Stimulated activated CD8-positive, alpha-beta memory T cell treated with anti-CD3 and anti-CD28 coated beads, Interleukin-12 subunit alpha, Interleukin-12 subunit beta, amount 100 ng/mL, for 24 hours (primary cell): ENCODE results near the gene APLP2.

Experiments
- DNase-seq: peaks from one replicate; pipeline ENCODE4 v3.0.0-alpha.2; 2020; ENCODE audit errors: extremely low read depth

The APLP2 gene

DNA sequence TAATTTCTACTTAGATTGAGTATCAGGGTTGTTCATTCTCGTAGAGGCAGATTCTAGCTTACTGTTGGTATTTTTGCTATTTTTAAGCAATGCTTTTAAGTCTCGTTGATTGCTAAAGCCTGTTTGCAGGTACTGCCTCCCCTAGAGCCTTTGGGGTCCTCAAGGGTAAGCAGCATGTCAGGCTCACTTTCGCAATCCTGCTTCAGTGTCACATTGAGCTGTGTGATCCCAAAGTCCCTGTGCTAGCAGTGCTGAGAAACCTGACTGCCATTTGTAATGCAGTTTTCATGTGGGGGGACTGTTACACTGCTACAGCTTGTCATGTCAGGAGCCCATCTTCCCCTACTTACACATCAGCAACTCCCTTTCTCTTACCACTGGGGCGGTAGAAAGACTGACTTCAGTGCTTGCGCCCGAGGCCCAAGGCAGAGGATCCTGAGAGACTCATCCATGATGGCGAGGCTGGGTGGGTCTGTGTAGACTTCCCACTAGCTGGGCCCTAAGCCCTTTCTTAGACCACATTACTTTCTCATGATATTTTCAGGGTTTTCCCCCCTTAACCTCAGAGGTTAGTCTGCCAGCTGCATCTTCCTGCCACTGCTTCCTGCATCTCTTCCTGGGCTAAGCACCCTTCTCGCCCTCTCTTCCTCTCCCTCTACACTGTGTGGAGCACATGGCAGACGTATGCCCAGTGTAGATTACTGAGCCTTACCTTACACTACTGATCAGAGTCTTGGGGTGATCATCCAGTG is 49.1 kb downstream of the APLP2 start:
- DNase-seq = no peak

DNA sequence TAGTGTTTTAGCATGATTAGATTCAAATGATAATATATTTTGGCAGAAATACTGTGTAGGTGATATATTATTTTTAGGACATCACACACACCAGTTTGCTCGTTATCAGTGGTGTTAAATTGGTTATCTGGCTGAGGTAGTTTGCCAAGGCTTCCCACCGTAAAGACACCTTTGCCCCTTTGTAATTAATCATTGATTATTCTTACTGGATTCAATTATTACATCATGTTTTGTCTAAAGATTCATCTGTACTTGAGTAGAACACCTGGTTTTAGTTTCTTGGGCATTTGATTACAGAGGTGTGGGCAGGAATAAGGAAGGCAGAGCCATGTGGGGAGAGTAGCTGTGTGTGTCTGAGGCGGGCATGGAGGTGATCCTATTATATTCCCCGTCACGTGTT is 50.4 kb downstream of the APLP2 start:
- DNase-seq = no peak

DNA sequence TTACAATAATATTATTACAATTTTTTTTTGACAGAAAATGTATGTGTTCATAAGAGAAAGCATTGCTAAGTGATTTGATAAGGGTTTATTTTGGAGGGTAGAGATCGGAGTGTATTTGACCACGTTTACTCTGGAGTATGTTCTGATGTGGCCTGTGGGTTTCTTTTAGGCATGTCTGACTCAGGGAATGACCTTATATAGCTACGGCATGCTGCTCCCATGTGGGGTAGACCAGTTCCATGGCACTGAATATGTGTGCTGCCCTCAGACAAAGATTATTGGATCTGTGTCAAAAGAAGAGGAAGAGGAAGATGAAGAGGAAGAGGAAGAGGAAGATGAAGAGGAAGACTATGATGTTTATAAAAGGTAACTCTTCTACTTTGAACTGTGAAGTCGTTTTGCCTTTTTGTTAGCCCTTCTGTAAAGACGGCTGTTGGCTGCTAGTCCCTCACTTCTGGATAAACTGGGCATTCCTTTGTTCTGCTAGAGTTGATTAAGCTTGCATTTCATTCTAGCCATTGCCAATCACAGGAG is 51.8 kb downstream of the APLP2 start:
- no peak for DNase-seq

DNA sequence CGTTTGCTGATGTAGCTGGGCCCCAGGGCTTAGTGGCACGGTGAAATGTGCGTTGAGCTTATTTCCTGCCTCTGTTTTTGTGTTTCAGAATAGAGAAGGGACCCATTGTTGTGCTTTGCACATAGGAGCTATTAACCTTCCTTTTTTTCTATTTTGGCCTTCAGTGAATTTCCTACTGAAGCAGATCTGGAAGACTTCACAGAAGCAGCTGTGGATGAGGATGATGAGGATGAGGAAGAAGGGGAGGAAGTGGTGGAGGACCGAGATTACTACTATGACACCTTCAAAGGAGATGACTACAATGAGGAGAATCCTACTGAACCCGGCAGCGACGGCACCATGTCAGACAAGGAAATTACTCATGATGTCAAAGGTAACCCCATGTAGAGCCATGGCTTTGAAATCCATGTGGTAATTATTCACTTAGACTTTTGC is 52.5 kb downstream of the APLP2 start:
- DNase-seq = no peak

DNA sequence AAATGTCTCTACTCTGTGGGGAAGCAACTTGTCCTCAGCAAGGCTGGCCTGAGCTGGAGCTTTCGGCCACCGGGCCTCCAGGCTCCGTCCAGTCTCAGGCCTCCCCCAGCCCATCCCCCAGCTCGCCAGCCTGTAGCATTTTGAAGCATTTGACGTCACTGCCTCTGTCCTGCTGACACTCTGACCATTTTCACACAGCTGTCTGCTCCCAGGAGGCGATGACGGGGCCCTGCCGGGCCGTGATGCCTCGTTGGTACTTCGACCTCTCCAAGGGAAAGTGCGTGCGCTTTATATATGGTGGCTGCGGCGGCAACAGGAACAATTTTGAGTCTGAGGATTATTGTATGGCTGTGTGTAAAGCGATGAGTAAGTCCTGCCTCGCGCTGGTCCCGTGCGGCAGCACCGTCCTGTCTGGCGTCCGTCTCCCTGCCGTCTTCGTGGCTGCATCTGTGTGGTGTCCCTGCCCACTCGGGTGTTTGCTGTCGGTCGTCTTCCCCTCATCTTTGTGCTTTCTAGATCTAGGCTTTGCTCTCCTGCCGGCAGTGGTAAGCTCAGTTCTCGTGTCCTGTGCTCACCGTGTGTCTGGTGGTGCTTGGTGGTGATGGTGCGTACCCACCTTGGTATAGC is 53.8 kb downstream of the APLP2 start:
- DNase-seq = no peak

DNA sequence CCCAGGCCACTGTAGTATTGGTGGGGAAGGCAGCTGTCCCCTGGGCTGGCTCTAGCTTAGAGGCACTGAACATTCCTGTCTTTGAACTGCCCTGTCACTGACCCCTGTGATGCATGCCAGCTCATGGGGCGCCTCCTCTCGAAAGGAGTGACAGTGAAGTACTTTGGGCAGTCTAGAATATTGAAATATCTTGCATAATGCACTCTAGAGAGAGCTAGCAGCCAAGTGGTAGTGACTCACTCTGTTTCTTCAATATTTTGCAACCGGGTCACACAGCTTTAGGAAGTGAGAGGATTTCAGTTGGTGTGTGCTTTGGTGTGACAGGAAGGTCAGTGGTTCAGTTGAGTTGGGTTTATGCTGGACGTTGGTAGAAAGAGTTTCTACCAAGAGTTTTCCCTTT is 54.4 kb downstream of the APLP2 start:
- no peak for DNase-seq

DNA sequence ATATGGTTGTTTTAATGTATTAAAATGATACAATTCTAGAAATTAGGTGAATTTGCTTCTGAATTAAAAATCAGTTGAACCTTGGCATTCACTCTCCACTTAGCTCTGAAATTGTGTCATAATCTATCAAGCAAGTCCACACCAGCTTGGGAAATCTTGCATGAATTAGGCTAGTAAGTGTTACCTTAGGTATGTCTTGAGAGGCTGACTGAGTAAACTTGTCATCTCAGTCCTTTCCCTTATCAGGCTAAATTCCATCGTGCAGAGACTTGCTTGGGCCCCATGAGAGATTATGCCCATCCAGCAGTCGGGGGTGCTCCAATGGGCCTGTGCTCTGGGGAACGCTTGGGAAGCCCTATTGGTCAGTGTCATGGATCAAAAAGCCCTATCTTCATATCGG is 55.9 kb downstream of the APLP2 start:
- DNase-seq = no peak

DNA sequence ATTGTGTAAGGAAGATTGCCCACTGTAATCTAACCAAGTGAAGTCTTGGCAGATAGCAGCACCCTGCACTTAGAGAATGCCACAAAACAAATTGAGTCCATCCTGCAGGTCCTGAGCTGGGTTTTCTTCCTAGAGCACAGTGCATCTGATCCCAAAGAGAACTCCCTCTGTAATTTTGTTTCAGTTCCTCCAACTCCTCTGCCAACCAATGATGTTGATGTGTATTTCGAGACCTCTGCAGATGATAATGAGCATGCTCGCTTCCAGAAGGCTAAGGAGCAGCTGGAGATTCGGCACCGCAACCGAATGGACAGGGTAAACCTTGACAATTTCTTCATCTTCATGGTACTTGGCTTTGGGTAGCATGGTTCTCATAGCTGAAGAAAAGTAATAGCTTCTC is 56.8 kb downstream of the APLP2 start:
- DNase-seq = no peak

DNA sequence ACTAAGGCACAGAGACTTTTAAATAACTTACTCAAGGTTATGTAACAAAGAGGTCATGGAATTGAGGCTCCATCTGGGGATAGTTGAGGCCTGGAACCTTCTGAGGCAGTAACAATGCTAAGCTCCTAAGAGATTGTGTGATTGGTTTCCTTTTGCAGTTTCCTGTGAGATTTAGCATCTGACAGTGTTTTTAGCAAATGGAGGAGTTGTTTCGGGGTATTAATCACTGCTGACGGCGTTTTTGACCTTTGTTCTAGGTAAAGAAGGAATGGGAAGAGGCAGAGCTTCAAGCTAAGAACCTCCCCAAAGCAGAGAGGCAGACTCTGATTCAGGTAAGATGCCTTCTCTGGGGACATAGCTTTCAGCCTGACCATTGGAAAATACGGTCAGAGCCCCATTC is 57.8 kb downstream of the APLP2 start:
- DNase-seq = no peak

DNA sequence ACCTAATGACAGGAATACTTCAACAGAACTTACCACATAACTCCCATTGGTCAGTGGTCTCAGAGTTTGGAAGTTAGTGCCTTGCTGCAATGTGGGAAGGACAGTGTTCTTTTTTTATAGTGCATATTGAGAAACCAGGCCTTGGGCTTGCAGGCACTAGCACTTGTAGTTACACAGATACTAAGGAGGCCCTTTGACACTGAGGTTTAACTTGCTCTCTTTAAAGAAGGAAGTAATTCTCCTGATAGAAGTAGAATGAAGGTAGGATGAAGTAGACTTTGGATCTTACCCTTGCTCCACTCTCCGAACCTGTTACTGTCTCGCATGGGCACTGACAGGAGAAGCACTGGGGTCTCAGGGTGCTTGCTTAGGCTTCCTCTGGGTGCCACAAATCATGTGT is 58.9 kb downstream of the APLP2 start:
- DNase-seq = no peak

DNA sequence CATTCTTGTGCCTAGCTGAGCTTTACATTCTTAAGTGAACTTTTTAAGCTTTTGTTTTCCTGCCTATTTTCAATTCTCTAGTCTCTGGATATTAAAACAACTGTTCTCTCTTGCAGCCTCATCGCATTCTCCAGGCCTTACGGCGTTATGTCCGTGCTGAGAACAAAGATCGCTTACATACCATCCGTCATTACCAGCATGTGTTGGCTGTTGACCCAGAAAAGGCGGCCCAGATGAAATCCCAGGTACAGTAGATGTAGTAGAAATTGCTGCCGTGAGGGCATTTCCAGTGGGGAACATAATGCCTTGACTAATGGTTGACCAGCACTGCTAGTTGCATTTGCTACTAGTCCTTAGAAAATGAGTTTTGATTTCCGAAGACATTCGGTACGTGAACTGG is 60.2 kb downstream of the APLP2 start:
- no peak for DNase-seq

DNA sequence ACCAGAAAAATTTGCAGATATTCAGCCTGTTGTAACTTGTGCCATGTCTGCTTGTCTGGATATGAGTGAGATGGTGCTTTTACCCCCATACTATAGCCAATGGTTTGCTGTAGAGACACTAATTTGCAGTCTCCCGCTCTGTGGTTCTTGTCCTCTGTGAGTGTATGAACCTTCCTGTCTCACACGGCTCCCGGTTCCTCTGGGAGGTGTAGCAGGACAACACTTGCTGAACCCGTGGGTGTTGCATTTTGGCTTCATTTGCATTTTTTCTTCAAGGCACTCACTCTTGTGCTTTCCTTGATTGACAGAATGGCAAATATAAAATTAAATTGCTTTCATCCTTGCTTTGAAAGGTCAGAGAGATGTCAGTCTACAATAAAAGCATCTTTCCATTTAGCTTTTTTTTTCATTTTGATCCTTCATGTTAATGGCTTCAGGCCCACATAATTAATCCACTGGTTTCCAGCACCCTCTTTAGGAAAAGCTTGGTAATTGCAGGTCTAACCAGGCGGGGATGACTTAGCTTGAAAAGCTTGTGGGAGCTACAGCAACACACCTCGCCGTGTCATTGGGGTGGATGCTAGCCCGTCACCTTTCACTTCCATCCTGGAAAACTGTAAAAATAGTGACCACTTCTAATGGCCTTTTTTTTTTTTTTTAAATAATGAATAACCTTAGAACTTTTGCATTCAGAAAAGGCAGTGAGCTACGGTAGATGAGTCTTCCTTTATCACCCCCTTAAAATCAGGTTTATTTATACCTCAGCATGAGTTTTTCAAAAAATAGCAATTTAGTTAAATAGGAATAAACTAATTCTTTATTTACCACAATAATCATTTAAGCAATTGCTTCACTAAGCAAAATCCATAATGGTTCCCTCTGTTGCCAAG is 62.5 kb downstream of the APLP2 start:
- no peak for DNase-seq

DNA sequence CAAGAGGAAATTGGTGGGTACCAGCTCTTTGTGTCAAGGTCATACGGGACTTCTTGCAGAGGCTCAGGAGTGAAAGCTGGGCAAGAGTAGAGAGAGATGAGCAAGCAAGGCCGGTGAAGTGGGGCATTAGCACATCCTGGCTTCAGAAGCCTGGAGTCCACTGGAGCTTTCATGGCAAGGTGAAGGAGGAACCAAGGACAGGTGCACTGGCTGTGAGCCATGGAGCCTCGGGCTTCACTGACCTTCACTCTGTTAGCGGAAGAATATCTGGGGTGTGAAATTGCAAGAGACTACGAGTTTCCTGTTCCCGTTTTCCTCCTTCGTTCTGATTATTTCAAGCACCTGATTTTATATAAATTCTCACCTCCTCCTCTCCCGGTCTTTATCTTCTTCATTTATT is 64.0 kb downstream of the APLP2 start:
- DNase-seq = no peak

DNA sequence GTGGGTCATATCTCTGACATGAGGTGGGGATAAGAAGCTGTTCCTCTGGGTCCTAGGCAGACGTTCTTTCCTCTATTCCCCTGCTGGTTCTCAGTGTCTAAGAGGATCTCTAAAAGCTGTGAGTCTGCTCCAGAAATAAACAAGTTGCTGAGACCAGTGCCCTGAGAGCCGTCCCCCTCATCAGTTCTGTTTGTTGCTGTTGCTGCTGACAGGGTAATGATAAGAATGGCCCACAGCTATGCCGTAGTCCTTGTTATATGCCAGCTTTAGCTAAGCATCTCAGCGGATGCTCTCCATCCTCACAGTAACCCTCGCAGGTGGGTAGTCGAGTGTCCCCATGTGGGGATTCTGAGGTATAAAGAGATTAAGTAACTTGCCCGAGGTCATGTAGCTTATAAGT is 66.4 kb downstream of the APLP2 start:
- DNase-seq = no peak

DNA sequence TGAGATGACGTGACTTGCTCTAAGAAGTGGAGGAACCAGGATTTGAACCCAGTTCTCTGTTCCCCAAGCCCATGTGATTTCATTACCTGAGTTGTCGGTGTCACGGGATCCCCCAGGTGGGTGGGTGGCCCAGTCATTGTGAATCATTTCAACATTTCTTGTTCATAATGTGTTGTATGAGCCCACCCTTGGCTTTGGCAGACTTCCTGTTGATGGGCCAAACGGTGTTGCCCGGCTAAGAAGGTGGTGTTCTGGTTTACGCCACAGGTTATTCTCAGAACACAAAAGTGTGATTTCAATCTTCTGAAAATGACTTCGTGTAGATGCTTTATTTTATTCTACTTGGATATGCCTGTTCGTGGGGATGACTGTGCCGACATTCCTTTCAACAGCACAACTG is 68.3 kb downstream of the APLP2 start:
- DNase-seq = no peak

DNA sequence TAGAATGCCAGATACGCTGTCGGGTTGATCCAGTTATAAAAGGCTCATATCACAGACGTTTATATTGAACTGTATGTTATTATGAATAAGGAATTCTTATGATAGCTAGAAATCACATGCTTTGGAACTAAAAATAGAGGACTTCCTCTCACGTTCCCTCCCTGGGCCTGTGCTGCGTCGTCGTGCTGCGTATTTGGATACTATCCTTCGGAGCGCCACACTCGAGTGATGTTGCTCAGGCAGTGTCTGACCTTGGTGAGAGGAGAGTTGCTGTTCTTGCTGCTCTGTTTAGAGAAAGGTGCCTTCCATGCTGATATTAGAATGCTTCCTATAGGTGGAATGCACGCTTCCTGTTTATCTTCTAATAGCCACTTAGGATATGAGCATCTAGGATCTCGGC is 69.7 kb downstream of the APLP2 start:
- DNase-seq = no peak

DNA sequence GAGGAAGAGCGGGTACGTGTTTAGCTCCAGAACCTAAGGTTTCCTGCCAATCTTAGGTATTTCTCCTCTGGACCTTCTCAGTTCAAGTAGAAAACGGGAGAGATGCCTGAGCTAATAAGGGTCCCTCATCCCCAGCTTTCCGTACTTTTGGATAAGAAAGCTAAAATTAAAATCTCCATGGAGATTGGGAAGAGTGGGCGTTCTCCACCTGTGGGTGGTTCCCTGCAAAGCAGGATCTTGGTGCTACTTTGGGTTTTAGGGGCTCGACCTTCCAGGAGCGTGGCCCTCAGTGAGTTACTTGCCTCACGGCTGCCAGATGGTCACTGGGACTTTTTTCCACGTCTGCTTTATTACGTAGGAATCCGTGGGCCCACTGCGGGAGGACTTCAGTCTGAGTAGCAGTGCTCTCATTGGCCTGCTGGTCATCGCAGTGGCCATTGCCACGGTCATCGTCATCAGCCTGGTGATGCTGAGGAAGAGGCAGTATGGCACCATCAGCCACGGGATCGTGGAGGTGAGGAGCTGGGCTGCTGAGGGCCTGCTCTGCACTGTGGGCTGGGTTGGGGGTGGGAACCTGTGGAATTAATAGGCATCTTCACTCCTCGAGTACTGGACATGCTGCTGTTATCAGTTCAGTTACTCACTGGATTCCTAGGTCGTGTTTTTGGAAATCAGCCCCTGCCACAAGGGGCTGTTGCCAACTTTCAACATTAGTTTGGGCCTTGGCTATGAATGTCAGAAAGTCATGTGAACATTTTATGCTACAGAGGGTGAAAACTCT is 72.1 kb downstream of the APLP2 start:
- DNase-seq = no peak

DNA sequence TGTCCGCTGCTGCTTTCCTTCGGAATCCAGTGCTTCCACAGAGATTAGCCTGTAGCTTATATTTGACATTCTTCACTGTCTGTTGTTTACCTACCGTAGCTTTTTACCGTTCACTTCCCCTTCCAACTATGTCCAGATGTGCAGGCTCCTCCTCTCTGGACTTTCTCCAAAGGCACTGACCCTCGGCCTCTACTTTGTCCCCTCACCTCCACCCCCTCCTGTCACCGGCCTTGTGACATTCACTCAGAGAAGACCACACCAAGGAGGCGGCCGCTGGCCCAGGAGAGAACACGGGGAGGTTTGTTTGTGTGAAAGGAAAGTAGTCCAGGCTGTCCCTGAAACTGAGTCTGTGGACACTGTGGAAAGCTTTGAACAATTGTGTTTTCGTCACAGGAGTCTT is 74.4 kb downstream of the APLP2 start:
- no peak for DNase-seq

DNA sequence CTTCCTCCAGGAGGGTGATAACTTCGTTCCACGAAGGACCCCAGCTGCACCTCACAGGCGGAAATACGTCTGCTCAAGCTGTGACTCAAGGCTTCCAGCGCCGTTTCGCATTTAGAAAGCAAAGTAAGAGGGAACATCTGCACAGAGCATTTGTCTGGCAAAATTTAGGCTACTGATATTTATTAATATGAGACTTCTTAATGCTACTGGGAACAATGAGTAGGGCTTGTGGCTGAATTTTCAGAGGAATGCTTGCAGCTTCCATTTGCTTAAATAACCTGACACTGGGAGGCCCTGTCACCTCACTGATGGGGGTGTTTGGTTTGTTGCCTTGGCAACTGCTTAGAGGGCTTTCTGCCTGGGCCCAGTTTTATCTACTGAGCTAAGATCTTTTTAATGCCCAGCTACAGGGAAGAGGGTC is 75.2 kb downstream of the APLP2 start:
- DNase-seq = no peak

DNA sequence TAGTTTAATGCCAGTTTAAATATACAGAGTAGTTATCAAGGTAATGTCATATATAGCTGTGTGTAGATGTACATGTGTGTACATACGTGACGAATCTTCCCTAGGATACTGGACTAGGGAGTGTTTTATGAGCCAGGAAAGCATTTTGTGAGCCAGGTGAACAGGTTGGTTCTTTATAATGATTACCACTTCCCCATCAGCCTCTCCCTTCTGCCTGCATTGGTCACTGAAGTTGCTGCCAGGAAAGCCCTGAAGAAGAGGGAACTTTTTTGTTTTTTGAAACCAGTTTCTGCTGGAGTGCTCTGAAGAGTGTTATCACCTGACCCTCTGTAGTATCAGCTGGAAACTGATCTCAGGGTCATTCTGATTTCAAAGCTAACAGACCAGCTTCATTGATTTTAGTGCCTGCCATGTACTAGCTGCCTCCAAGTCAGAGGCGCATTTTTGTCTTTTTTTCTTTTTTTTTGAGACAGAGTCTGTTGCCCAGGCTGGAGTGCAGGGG is 75.7 kb downstream of the APLP2 start:
- DNase-seq = no peak

DNA sequence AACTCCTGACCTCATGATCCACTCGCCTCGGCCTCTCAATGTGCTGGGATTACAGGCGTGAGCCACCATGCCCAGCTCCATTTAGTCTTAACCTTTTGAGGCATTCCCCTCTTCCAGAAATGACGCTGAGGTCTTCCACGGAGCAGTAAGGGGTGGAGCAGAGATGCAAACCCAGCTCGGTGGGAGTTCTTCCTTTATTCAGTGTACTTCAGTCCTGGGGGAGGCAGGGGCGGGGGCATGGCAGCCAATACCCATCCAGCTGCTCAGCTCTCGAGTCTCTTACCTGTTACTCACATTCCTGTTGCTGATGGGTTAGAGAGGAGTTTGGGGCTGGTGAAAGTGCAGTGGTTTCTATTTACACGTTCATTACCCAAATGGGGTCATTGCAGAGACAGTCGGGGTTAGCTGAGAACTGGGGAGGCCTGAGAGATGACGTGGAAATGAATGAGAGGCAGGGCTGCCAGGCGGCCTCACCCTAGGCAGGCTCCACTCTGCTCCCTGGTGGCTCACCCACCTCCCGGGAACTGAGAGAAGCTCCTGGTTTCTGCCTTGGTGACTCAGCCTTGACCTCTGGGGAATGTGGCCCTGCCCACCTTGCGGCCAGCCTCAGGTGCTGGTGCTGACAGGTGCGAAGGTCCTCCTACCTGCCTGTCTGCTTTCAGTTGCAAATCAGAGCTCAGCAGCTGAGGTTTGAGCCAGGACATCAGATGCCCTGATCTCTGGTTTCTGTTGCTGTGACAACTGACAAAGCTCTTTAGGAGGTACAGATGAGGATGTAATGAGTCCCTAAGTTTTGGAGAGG is 76.5 kb downstream of the APLP2 start:
- DNase-seq = no peak
